IMR-90 (cell line): Measurements from ENCODE around the gene CMC1. TPM values are rescaled to one million over a fixed set of nuclear protein-coding genes. Genes with fewer than 3 reads are reported as not detected.

Source experiments
- ATAC-seq: fragments of 200-7000 bp; cut with Tn5 transposase; 2 replicates; pipeline ENCODE4 v1.9.1; 2020; ENCODE audit warnings: low read depth, mild to moderate bottlenecking, moderate library complexity
- BruUV-seq: library from RNA; stranded (reverse); fragments of 400-500 nt; replicated peaks from 2 replicates; lab custom pipeline; 2021; lab: Mats Ljungman, UMichigan
- CTCF ChIA-PET: fragments of 300-600 bp; formaldehyde crosslinking; extraction: SDS; loops from one replicate; lab custom pipeline; 2021; ENCODE audit warnings: antibody characterized with exemption; lab: Yijun Ruan, JAX
- POLR2A ChIA-PET: fragments of 300-600 bp; sonication (Branson Sonifier 250); formaldehyde crosslinking; loops from one replicate; lab custom pipeline; 2022; ENCODE audit warnings: antibody characterized with exemption; ENCODE audit not compliant: unreplicated experiment; lab: Charles Lee
- DNase-seq: peaks from one replicate; pipeline ENCODE4 v3.0.0; 2013
- H2AFZ ChIP-seq: replicated peaks from 2 replicates; pipeline ENCODE3; 2013; ENCODE audit warnings: low read length, mild to moderate bottlenecking; ENCODE audit not compliant: poor library complexity
- H2AK5ac ChIP-seq: 2 replicates; pipeline ENCODE4 v1.6.1; 2013; ENCODE audit warnings: low read depth, low read length, inconsistent platforms
- H2AK9ac ChIP-seq: replicated peaks from 2 replicates; pipeline ENCODE3; 2013; ENCODE audit warnings: mild to moderate bottlenecking, low read depth, low read length, moderate library complexity; ENCODE audit not compliant: poor library complexity
- H2BK120ac ChIP-seq: 2 replicates; pipeline ENCODE4 v1.6.1; 2013; ENCODE audit warnings: low read depth, low read length, inconsistent platforms
- H2BK15ac ChIP-seq: 3 replicates; pipeline ENCODE4 v1.6.1; 2013; ENCODE audit warnings: low read depth, low read length, inconsistent platforms
- H2BK20ac ChIP-seq: 2 replicates; pipeline ENCODE4 v1.6.1; 2013; ENCODE audit warnings: low read depth, mild to moderate bottlenecking, inconsistent platforms, low read length, moderate library complexity
- H2BK5ac ChIP-seq: 2 replicates; pipeline ENCODE4 v1.6.1; 2013; ENCODE audit warnings: mild to moderate bottlenecking, low read depth, low read length, inconsistent platforms; ENCODE audit not compliant: poor library complexity, severe bottlenecking
- H3K14ac ChIP-seq: replicated peaks from 2 replicates; pipeline ENCODE4 v1.6.1; 2013; ENCODE audit warnings: low read depth, low read length, inconsistent platforms
- H3K18ac ChIP-seq: 2 replicates; pipeline ENCODE4 v1.6.1; 2013; ENCODE audit warnings: low read depth, low read length, control low read depth
- H3K23ac ChIP-seq: 2 replicates; pipeline ENCODE4 v1.6.1; 2013; ENCODE audit warnings: low read depth, low read length, inconsistent platforms
- H3K27ac ChIP-seq: 2 replicates; pipeline ENCODE4 v1.5.1; 2013; ENCODE audit warnings: mild to moderate bottlenecking, control low read depth, low read length; ENCODE audit not compliant: insufficient read depth
- H3K27me3 ChIP-seq: 2 replicates; pipeline ENCODE4 v1.6.1; 2013; ENCODE audit warnings: low read length; ENCODE audit not compliant: control insufficient read depth, insufficient read depth
- H3K36me3 ChIP-seq: 2 replicates; pipeline ENCODE4 v1.6.1; 2013; ENCODE audit warnings: low read length, mixed read lengths; ENCODE audit not compliant: control insufficient read depth, insufficient read depth
- H3K4ac ChIP-seq: 2 replicates; pipeline ENCODE4 v1.6.1; 2013; ENCODE audit warnings: low read depth, low read length, inconsistent platforms
- H3K4me1 ChIP-seq: 2 replicates; pipeline ENCODE4 v1.6.1; 2013; ENCODE audit warnings: low read length, mixed read lengths; ENCODE audit not compliant: control insufficient read depth, insufficient read depth
- H3K4me2 ChIP-seq: 2 replicates; pipeline ENCODE4 v1.6.1; 2013; ENCODE audit warnings: low read depth, mild to moderate bottlenecking, control low read depth, low read length, moderate library complexity
- H3K4me3 ChIP-seq: 2 replicates; pipeline ENCODE4 v1.5.1; 2013; ENCODE audit warnings: low read depth, mild to moderate bottlenecking, control low read depth, low read length, moderate library complexity; ENCODE audit not compliant: insufficient read depth
- H3K56ac ChIP-seq: 2 replicates; pipeline ENCODE4 v1.6.1; 2013; ENCODE audit warnings: low read length, inconsistent platforms; ENCODE audit not compliant: insufficient read depth; ENCODE audit errors: extremely low read depth
- H3K79me1 ChIP-seq, 2 experiments: 2 replicates each; pipeline ENCODE4 v1.6.1; 2013; ENCODE audit warnings: low read length in 2 of 2, inconsistent platforms in 1 of 2, low read depth in 1 of 2
- H3K9ac ChIP-seq: 2 replicates; pipeline ENCODE4 v1.6.1; 2013; ENCODE audit warnings: low read depth, low read length, control low read depth
- H3K9me1 ChIP-seq: 2 replicates; pipeline ENCODE4 v1.6.1; 2013; ENCODE audit warnings: low read length, inconsistent platforms; ENCODE audit not compliant: insufficient read depth
- H3K9me3 ChIP-seq: 2 replicates; pipeline ENCODE4 v1.6.1; 2013; ENCODE audit warnings: low read length; ENCODE audit not compliant: control insufficient read depth, insufficient read depth
- H4K20me1 ChIP-seq: 2 replicates; pipeline ENCODE4 v1.6.1; 2013; ENCODE audit warnings: low read length, inconsistent platforms; ENCODE audit not compliant: insufficient read depth
- H4K5ac ChIP-seq: 2 replicates; pipeline ENCODE4 v1.6.1; 2013; ENCODE audit warnings: mild to moderate bottlenecking, low read depth, low read length, control low read depth
- H4K8ac ChIP-seq, 2 experiments: 2 replicates each; pipeline ENCODE4 v1.6.1; 2013; ENCODE audit warnings: low read depth in 2 of 2, low read length in 2 of 2, control low read depth in 1 of 2, inconsistent platforms in 1 of 2
- H4K91ac ChIP-seq: 2 replicates; pipeline ENCODE4 v1.6.1; 2013; ENCODE audit warnings: low read depth, low read length, inconsistent platforms; ENCODE audit not compliant: insufficient read depth
- CEBPB ChIP-seq: IDR thresholded peaks from 2 replicates; pipeline ENCODE4 v1.6.1; 2012; ENCODE audit warnings: low read depth, low read length, improper control_type of control experiment
- CTCF ChIP-seq: conservative IDR thresholded peaks from 2 replicates; pipeline ENCODE4 v1.5.1; 2012; ENCODE audit warnings: mild to moderate bottlenecking, low read depth, low read length, improper control_type of control experiment
- RCOR1 ChIP-seq: IDR thresholded peaks from 2 replicates; pipeline ENCODE4 v1.6.1; 2012; ENCODE audit warnings: mild to moderate bottlenecking, low read length, improper control_type of control experiment; ENCODE audit not compliant: insufficient replicate concordance
- SMC3 ChIP-seq: fragments of 150-350 bp; IDR thresholded peaks from 2 replicates; pipeline ENCODE4 v1.6.1; 2016; ENCODE audit warnings: low read depth, mild to moderate bottlenecking, antibody characterized with exemption, low read length, moderate library complexity
- USF2 ChIP-seq: fragments of 150-350 bp; IDR thresholded peaks from 2 replicates; pipeline ENCODE4 v1.6.1; 2017; ENCODE audit warnings: mild to moderate bottlenecking, antibody characterized with exemption, low read length, low read depth
- WGBS, 2 experiments: methylation state at CpG; one replicate each; pipeline versions ENCODE4 v1.1.5 to v1.1.7; 2013; ENCODE audit warnings: missing lambda C conversion rate in 2 of 2; ENCODE audit not compliant: insufficient read length in 1 of 2; ENCODE audit errors: extremely low coverage in 2 of 2; 5-methylcytosine and 5-hydroxymethylcytosine counted together
- dilution Hi-C: fragments of 300-500 bp; cut with HindIII; formaldehyde crosslinking; loops from one replicate; pipeline ENCODE4 v1.14.3; 2018; ENCODE audit warnings: low sequenced_read_pairs; ENCODE audit not compliant: unreplicated experiment
- in situ Hi-C: fragments of 300-500 bp; cut with MboI; formaldehyde crosslinking; loops from 3 replicates; pipeline ENCODE4 v1.14.3; 2019; ENCODE audit warnings: low sequenced_read_pairs, inconsistent platforms, mixed read lengths
- intact Hi-C: fragments of 100-400 bp; cut with micrococcal nuclease; formaldehyde crosslinking; loops from 2 replicates; pipeline ENCODE4 v1.10.0; 2022
- polyA plus RNA-seq, 3 experiments: library from polyadenylated mRNA; depleted of rRNA; stranded (reverse); fragments of >200 nt; gene quantifications; 2 replicates each; pipeline ENCODE4 v1.2.3, GENCODE V29; 2012; ENCODE audit warnings: low replicate concordance in 1 of 3
- total RNA-seq: library from RNA; depleted of rRNA; stranded (reverse); fragments of >200 nt; gene quantifications from 2 replicates; pipeline ENCODE4 v1.2.3, GENCODE V29; 2012

CMC1 gene
- total and polyA plus RNA-seq, 2 of the 4 experiments (the other 2 are of a cell fraction), result 1.6 to 18.3 TPM

GRCh38 chr3:28345690-28346089 lies 104.3 kb downstream of the CMC1 start:
- Histone ChIP-seq H3K27ac (no peak overlapping the region), H4K20me1 (no peaks in the 10 kb centered on the region; the same call in 1 of the 2 replicates), H3K79me1 (peaks cover 9 to 37% of the 10 kb centered on the region in 2 experiments), H3K18ac (no peak overlapping the region), H4K5ac (no peak overlapping the region), H3K4me1 (peaks cover 5% of the 10 kb centered on the region; the same call in 1 of the 2 replicates), H3K9ac (no peak overlapping the region), H3K27me3 (no peaks in the 10 kb centered on the region), H2BK120ac (no peak overlapping the region), H3K36me3 (no peaks in the 10 kb centered on the region), H2BK20ac (no peak overlapping the region), H4K8ac (no peak overlapping the region), H3K9me3 (no peaks in the 10 kb centered on the region), H3K23ac (no peak overlapping the region), H2AFZ (no peak overlapping the region), H3K9me1 (peaks cover 3% of the 10 kb centered on the region; the same call in 1 of the 2 replicates), H2BK15ac (no peak overlapping the region), H2AK9ac (no peak overlapping the region), H2BK5ac (no peak overlapping the region), H3K56ac (no peak overlapping the region), H4K91ac (no peak overlapping the region), H2AK5ac (no peak overlapping the region), H3K14ac (no peak overlapping the region), H3K4me2 (no peak overlapping the region), H3K4me3 (no peak overlapping the region), H3K4ac (no peak overlapping the region)
- intact Hi-C loops (loop anchor here (10.0 kb wide), 1 partner anchor 1181 kb away; no protein-coding TSS in a partner anchor), in situ Hi-C loops (no loop called here), dilution Hi-C loops (no loop called here)
- TF ChIP-seq RCOR1, result no peak
- no peak for TF ChIP-seq SMC3
- TF ChIP-seq USF2, result no peak
- no peak for TF ChIP-seq CTCF
- peak; percentile 43 for TF ChIP-seq CEBPB
- ChIA-PET POLR2A (no interaction called here), CTCF (no interaction called here)
- ATAC-seq (no peak), DNase-seq (no peak)
- BruUV-seq, result no TSS peak
- no CpG with 5 or more reads among the region's 1 CpG for WGBS, 2 experiments
